ENCODE data around the gene IRAK1.

IRAK1 gene

DNA sequence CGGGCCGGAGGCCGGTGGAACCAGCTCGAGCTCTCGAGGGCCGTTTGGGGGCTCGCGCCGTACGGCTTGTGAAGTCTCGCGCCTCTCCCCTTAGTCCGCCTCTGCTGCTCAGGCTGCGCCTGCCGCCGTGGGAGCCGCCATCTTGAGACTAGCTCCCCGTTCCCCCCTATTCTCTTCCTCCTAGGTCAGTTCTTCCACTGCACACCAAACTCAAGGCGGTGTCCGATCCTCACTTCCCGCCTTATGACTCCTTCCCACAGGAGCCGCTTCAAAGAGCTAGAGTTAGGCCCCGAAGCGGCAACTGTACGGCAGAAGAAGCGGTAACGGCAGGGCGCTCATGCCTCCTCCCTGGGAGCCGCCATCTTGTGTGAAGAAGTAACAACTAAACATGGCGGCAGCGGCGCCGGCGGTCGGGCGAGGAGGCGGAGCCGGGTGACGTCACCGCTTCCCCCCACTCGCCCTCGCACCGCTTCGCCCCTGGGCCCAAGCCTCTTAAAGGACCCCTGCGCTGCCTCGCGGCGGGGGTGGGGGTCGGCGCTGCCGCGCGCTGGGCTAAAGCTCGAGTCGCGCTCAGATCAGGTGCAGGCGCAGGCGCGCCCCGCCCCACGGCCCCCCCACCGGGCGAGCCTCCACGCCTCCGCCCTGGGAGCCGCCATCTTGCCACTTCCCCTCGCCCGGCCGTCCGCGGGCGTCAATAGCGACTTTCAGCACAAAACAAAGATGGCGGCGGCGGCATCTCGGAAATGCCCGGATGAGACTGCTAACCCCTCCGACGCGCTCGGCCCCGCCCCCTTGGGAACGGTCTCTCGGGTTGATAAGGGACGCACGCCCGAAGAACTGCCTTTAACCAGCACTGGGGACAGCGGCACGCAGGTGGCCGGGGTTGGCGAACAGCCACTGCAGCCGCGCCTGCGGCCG is 48.0 kb downstream of the IRAK1 start, which contains the start of gene HCFC1:
Gene HCFC1 (minus strand): TSS at position 369 of the 918 bp plus-strand sequence. CDS start 978 bp downstream, outside the sequence.
- TF ChIP-seq, protein P1, sequence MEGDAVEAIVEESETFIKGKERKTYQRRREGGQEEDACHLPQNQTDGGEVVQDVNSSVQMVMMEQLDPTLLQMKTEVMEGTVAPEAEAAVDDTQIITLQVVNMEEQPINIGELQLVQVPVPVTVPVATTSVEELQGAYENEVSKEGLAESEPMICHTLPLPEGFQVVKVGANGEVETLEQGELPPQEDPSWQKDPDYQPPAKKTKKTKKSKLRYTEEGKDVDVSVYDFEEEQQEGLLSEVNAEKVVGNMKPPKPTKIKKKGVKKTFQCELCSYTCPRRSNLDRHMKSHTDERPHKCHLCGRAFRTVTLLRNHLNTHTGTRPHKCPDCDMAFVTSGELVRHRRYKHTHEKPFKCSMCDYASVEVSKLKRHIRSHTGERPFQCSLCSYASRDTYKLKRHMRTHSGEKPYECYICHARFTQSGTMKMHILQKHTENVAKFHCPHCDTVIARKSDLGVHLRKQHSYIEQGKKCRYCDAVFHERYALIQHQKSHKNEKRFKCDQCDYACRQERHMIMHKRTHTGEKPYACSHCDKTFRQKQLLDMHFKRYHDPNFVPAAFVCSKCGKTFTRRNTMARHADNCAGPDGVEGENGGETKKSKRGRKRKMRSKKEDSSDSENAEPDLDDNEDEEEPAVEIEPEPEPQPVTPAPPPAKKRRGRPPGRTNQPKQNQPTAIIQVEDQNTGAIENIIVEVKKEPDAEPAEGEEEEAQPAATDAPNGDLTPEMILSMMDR (IDR thresholded peaks at IDR 0.05; ENCODE audit: low read length, missing control alignments): no peak
- peak within 1 kb of the TSS; percentile 89 for H3K4me3 ChIP-seq (replicated peaks; ENCODE audit: low read depth, low read length)
- DNase-seq (ENCODE audit: low read depth): peak; percentile 87

DNA sequence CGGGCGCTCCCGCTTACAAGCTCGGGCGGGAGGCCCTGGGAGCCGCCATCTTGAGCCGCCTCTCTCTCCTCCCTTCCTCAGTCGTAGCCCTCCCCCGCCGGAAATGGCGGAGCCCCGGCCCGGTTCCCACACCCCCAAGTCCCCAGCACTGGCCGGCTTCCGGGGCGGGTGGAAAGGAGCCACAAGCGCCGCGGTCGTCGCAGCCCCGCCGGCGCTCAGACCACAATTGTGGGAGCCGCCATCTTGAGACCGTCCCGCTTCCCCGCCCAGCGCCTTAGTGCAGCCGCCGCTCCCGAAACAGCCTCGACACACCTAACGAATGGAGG is 48.6 kb downstream of the IRAK1 start:
- DNase-seq (ENCODE audit: low read depth): peak; percentile 86
- H3K4me3 ChIP-seq (replicated peaks; ENCODE audit: low read depth, low read length): peak overlapping the region; percentile 89
- TF ChIP-seq, protein P1 (IDR thresholded peaks at IDR 0.05; ENCODE audit: low read length, missing control alignments): no peak

DNA sequence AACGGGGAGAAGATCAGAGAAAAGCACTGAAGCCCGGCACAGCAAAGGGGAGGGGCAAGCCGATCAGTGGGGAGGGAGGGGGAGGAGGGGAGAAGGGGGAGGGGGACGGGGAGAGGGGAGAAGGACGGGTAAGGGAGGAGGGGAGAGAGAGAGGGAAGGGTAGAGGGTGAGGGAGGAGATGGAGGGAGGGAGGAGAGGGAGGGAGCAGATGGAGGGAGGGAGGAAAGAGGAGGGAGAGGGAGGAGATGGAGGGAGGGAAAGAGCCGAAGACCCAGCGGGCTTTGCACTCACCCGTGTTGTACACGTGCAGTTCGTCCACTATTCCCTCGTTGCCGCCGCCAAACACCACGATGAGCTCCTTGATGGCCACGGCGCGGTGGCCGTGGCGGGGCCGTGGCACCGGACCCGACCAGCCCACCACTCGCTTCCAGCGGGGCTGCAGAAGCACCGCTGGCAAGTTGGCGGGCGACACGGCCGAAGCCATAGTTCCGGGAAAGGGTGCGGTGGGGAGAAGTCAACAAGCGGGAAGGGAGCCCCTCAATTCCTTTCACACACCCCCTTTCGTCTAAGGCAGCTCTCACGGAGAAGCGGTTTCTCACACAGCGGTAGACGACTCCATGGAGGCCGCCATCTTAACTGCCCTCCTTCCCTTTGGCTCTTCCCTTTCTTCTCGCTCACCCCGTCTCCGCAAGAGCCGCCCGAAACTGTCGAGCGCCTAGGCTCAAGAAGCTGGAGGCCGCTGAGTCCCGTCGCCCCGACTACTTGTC is 49.2 kb downstream of the IRAK1 start:
- DNase-seq (ENCODE audit: low read depth): peak; percentile 74
- H3K4me3 ChIP-seq (replicated peaks; ENCODE audit: low read depth, low read length): peak overlapping the region; percentile 89
- TF ChIP-seq, protein P1 (IDR thresholded peaks at IDR 0.05; ENCODE audit: low read length, missing control alignments): no peak

DNA sequence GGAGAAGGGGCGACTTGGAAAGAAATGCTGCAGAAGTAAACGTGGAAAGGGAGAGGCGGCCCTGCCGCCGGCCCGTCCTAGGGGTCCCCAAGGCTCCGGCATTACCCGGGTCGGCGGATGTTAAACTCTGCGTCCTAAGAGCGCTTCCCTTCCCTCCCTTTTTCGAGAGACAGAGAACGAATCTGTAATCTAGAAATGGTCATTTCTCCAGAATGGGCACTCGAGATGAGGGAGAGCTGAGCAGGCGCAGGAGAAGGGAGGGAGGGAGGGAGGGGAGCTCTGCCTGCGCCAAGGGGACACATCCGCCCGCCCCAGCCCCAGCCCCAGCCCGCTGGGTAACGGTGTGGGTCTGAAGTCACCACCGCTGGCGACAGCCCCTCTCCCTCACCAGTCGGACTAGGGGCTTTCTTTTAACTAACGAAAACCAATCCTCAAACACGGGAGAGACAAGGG is 49.8 kb downstream of the IRAK1 start:
- TF ChIP-seq, protein P1 (IDR thresholded peaks at IDR 0.05; ENCODE audit: low read length, missing control alignments): no peak
- H3K4me3 ChIP-seq (replicated peaks; ENCODE audit: low read depth, low read length): peak overlapping the region; percentile 89
- peak; percentile 35 for DNase-seq (ENCODE audit: low read depth)

DNA sequence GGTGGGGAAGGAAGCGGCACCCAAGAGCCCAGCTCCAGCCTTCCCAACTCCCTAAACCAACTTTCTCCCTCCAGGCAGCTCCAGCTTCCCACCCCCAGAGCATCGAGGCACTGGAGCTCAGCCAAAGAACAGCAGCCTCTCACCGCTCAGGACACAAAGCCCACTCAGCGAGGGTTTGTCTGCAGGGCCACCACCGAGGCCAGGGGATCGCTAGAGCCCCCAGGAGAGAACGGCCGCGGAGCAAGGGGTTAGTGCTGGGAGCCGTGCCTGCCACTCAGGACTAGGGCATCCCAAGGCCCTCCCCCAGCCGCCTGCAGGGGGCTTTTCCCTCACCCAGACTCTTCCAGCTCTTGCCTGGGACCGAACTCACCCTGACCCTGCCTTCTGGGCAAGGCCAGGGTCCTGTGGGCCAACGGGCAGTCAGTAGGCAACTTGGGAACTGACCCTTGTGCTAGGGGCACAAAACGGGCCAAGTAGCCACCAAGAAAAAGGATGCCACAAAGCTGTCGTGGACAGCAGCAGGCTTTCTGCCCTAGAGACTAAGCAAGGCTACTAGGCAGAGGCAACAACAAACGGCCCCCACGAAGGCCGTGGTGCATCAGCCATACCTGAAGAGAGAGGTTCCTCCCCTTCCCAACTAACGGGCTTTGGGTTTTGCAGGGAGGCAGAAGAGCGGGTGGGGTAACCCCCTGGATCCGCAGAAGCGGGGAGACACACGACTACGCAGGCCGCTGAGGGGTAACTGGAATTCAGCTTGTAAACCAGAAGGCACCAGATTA is 50.4 kb downstream of the IRAK1 start:
- no peak for DNase-seq (ENCODE audit: low read depth)
- TF ChIP-seq, protein P1 (IDR thresholded peaks at IDR 0.05; ENCODE audit: low read length, missing control alignments): no peak
- H3K4me3 ChIP-seq (replicated peaks; ENCODE audit: low read depth, low read length): peak overlapping the region; percentile 89

DNA sequence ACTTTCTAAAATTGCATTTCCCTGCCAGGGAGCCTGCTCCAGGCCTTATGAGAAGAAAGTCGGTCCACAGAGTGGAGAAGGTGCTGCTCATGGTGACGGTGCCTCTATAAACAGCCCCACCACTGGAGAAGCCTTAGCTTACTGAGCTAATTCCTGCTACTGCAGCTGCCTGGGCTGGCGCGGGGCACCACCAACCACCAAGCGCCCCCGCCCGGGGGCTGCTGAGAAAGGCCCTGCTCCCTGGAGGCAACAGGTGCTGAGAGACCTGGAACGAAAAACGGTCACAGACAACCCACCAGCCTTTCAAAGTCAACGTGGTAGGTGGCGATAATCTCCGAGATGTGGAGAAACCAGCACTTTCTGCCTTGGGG is 51.0 kb downstream of the IRAK1 start:
- peak overlapping the region; percentile 89 for H3K4me3 ChIP-seq (replicated peaks; ENCODE audit: low read depth, low read length)
- TF ChIP-seq, protein P1 (IDR thresholded peaks at IDR 0.05; ENCODE audit: low read length, missing control alignments): no peak
- no peak for DNase-seq (ENCODE audit: low read depth)

All from fibroblast of pulmonary artery (primary cell).